Measurements from ENCODE around the gene GPD1. TPM values are rescaled to one million over a fixed set of nuclear protein-coding genes. Genes with fewer than 3 reads are reported as not detected.

Gene GPD1
- total RNA-seq, 1 donor from 2014 or later: not detected

DNA sequence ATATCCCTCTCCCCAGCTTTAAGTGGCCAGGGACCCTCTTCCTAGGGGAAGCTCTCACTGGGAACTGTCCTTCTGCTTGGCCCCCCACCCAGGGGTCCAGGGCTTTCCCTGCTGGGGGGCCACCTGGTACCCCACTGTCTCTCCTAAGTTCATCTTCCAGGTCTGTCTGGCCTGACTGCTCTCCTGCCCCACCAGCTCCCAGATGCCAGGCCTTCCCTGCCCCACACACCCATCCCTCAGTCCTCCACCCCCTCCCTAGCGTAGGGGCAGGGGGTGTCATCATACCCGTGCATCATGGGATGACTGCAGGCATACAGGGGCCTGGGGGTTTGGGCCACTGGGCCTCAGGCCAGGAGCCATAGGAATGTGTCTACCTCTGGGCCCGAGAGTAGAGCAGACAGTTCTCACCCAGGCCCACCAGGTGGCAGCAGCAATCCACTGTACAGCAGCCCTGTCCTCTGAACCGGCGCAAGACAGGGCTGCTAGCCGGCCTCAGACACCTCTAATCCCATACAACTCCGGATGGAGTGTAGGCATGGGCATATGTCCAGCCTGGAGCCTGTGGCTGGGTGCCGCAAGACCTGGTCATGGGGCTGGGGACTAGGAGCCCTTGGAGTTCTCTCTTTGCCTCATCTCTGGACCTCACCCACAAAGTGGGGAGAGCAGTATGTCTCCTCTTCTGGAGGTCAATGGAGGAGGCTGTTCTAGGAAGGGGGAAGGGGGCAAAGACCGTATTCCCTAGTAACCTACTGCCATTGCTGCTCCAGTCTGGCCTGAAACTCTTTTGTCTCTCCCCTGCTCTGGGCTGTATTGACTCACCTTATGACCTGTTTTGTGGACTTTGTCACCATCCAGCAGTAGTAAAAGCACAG, 28.6 kb upstream of the GPD1 start:
- H3K4me2 ChIP-seq: no peak overlapping the region
- H4K20me1 ChIP-seq (ENCODE audit: low read depth): no peaks in the 10 kb centered on the region
- no peak overlapping the region for H3K27ac ChIP-seq
- no peak overlapping the region for H3K4me3 ChIP-seq
- no peaks in the 10 kb centered on the region for H3F3A ChIP-seq (ENCODE audit: low read depth)
- peaks cover 17% of the 10 kb centered on the region for H3K4me1 Mint-ChIP-seq
- H3K36me3 Mint-ChIP-seq: no peaks in the 10 kb centered on the region
- H3K27ac Mint-ChIP-seq: peak overlapping the region; percentile 66
- peaks cover 4% of the 10 kb centered on the region for H3K27me3 Mint-ChIP-seq (ENCODE audit: insufficient read depth, low read depth)
- H3K9me3 ChIP-seq (ENCODE audit: low read depth): no peaks in the 10 kb centered on the region
- H3K9ac ChIP-seq: no peak overlapping the region
- no peaks in the 10 kb centered on the region for H3K36me3 ChIP-seq
- H3K4me1 ChIP-seq: no peaks in the 10 kb centered on the region
- H2AFZ ChIP-seq (replicated peaks): peak overlapping the region; percentile 38
- H3K27me3 ChIP-seq: peaks cover under 1% of the 10 kb centered on the region
- H3K9me3 Mint-ChIP-seq: no peaks in the 10 kb centered on the region
- TF ChIP-seq EZH2phosphoT487 (IDR thresholded peaks at IDR 0.05): no peak
- TF ChIP-seq, protein P1, sequence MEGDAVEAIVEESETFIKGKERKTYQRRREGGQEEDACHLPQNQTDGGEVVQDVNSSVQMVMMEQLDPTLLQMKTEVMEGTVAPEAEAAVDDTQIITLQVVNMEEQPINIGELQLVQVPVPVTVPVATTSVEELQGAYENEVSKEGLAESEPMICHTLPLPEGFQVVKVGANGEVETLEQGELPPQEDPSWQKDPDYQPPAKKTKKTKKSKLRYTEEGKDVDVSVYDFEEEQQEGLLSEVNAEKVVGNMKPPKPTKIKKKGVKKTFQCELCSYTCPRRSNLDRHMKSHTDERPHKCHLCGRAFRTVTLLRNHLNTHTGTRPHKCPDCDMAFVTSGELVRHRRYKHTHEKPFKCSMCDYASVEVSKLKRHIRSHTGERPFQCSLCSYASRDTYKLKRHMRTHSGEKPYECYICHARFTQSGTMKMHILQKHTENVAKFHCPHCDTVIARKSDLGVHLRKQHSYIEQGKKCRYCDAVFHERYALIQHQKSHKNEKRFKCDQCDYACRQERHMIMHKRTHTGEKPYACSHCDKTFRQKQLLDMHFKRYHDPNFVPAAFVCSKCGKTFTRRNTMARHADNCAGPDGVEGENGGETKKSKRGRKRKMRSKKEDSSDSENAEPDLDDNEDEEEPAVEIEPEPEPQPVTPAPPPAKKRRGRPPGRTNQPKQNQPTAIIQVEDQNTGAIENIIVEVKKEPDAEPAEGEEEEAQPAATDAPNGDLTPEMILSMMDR (IDR thresholded peaks at IDR 0.05): peak; percentile 87
- H3K4me3 Mint-ChIP-seq: no peak overlapping the region
- peak; percentile 92 for DNase-seq (ENCODE audit: low spot score)
- H3K79me2 ChIP-seq (ENCODE audit: low read depth): no peaks in the 10 kb centered on the region

DNA sequence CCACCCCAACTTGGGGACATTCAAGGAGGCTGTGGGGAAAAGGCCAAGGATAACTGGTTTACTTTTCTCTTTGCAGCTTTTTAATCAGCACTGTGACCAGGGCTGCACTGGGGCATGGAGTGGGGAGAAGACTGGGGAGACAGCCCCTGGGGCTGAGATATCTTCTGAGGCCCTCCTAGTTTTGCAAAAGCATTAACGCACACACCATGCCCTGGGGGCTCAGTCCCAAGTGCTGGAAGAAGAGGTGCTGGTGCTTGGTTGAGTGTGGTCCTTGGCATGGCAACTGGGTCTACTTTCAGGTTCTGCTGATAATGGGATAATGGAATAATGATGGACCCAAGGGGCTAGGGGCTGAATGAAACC, 28.0 kb upstream of the GPD1 start:
- Mint-ChIP-seq H3K27me3 (ENCODE audit: insufficient read depth, low read depth) (peaks cover 3% of the 10 kb centered on the region), H3K9me3 (no peaks in the 10 kb centered on the region), H3K4me3 (no peak overlapping the region), H3K4me1 (peaks cover 11% of the 10 kb centered on the region), H3K36me3 (no peaks in the 10 kb centered on the region), H3K27ac (no peak overlapping the region)
- no peaks in the 10 kb centered on the region for H3F3A ChIP-seq (ENCODE audit: low read depth)
- no peaks in the 10 kb centered on the region for H3K9me3 ChIP-seq (ENCODE audit: low read depth)
- H3K79me2 ChIP-seq (ENCODE audit: low read depth): no peaks in the 10 kb centered on the region
- no peak for DNase-seq (ENCODE audit: low spot score)
- no peaks in the 10 kb centered on the region for H3K36me3 ChIP-seq
- no peak overlapping the region for H3K4me3 ChIP-seq
- H3K4me2 ChIP-seq: no peak overlapping the region
- H3K27me3 ChIP-seq: peaks cover 7% of the 10 kb centered on the region
- TF ChIP-seq EZH2 (IDR thresholded peaks at IDR 0.05) (no peak), EZH2phosphoT487 (IDR thresholded peaks at IDR 0.05) (no peak)
- TF ChIP-seq, protein P1 (IDR thresholded peaks at IDR 0.05): no peak
- H3K9ac ChIP-seq: no peak overlapping the region
- peak overlapping the region; percentile 38 for H2AFZ ChIP-seq (replicated peaks)
- H3K4me1 ChIP-seq: no peaks in the 10 kb centered on the region
- H4K20me1 ChIP-seq (ENCODE audit: low read depth): no peaks in the 10 kb centered on the region
- no peak overlapping the region for H3K27ac ChIP-seq

- no peak overlapping the region for H2AFZ ChIP-seq (replicated peaks)
- H3K27me3 ChIP-seq: peaks cover 15% of the 10 kb centered on the region
- no peaks in the 10 kb centered on the region for H3K4me1 ChIP-seq
- H3K9me3 Mint-ChIP-seq: no peaks in the 10 kb centered on the region
- H3K27me3 Mint-ChIP-seq (ENCODE audit: insufficient read depth, low read depth): peaks cover 3% of the 10 kb centered on the region
- DNase-seq (ENCODE audit: low spot score): no peak
- H3K36me3 Mint-ChIP-seq: no peaks in the 10 kb centered on the region
- no peak overlapping the region for H3K4me2 ChIP-seq
- H3K79me2 ChIP-seq (ENCODE audit: low read depth): no peaks in the 10 kb centered on the region
- peaks cover 5% of the 10 kb centered on the region for H3K4me1 Mint-ChIP-seq
- TF ChIP-seq EZH2phosphoT487 (IDR thresholded peaks at IDR 0.05): no peak
- no peaks in the 10 kb centered on the region for H3K9me3 ChIP-seq (ENCODE audit: low read depth)
- H3K27ac ChIP-seq: no peak overlapping the region
- no peaks in the 10 kb centered on the region for H3K36me3 ChIP-seq
- no peak overlapping the region for H3K27ac Mint-ChIP-seq
- no peaks in the 10 kb centered on the region for H3F3A ChIP-seq (ENCODE audit: low read depth)
- H3K4me3 ChIP-seq: no peak overlapping the region
- H3K4me3 Mint-ChIP-seq: no peak overlapping the region
- H4K20me1 ChIP-seq (ENCODE audit: low read depth): no peaks in the 10 kb centered on the region
- H3K9ac ChIP-seq: no peak overlapping the region
Observed at GRCh38 chr12:50077099-50077498, 26.7 kb upstream of the GPD1 start.

DNA sequence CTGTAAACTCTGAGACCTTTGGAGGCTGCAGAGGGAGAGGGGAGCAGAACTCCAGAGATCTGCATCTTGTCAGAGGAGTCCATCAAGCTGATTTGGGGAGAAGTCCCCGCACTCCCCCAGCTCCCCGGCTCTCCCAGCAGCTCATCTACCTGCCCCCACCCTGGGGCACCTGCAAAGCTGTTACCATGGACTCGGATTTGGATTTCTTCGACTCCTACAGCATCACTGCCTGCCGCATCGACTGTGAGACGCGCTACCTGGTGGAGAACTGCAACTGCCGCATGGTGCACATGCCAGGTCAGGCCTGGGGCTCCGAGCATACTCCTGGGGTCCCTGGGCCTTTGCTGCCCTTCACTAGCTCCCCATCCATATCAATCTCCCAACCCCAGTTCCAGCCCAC, 25.5 kb upstream of the GPD1 start:
- H3K27ac Mint-ChIP-seq: no peak overlapping the region
- H3K4me1 ChIP-seq: no peaks in the 10 kb centered on the region
- no peak overlapping the region for H3K27ac ChIP-seq
- H3K27me3 ChIP-seq: peaks cover 15% of the 10 kb centered on the region
- no peak for TF ChIP-seq EZH2phosphoT487 (IDR thresholded peaks at IDR 0.05)
- TF ChIP-seq, protein P1 (IDR thresholded peaks at IDR 0.05): no peak
- TF ChIP-seq EZH2 (IDR thresholded peaks at IDR 0.05): no peak
- no peak for DNase-seq (ENCODE audit: low spot score)
- no peak overlapping the region for H2AFZ ChIP-seq (replicated peaks)
- H3F3A ChIP-seq (ENCODE audit: low read depth): no peaks in the 10 kb centered on the region
- H3K36me3 Mint-ChIP-seq: no peaks in the 10 kb centered on the region
- no peaks in the 10 kb centered on the region for H3K79me2 ChIP-seq (ENCODE audit: low read depth)
- H3K9ac ChIP-seq: no peak overlapping the region
- no peaks in the 10 kb centered on the region for H3K9me3 Mint-ChIP-seq
- no peaks in the 10 kb centered on the region for H4K20me1 ChIP-seq (ENCODE audit: low read depth)
- H3K27me3 Mint-ChIP-seq (ENCODE audit: insufficient read depth, low read depth): peaks cover 3% of the 10 kb centered on the region
- H3K36me3 ChIP-seq: no peaks in the 10 kb centered on the region
- no peak overlapping the region for H3K4me3 ChIP-seq
- no peak overlapping the region for H3K4me2 ChIP-seq
- H3K4me3 Mint-ChIP-seq: no peak overlapping the region
- no peaks in the 10 kb centered on the region for H3K9me3 ChIP-seq (ENCODE audit: low read depth)
- no peaks in the 10 kb centered on the region for H3K4me1 Mint-ChIP-seq
